ENCODE data around the gene DTX3. TPM values are rescaled to one million over a fixed set of nuclear protein-coding genes. Genes with fewer than 3 reads are reported as not detected.

DTX3 gene
- total RNA-seq, 1 experiment from 2014 or later = 11.9 TPM

GRCh38 chr12:57611827-57612710 is 7.4 kb downstream of the DTX3 start:
- Histone ChIP-seq H3K9ac (ENCODE audit: low read length) (peak overlapping the region; percentile 63; the same call in 1 of the 2 replicates), H3K4me1 (ENCODE audit: insufficient read depth, low read length) (peaks cover 9% of the 10 kb centered on the region; the same call in 1 of the 2 replicates), H3F3A (ENCODE audit: low read length, unreplicated experiment) (no peaks in the 10 kb centered on the region), H3K4me2 (ENCODE audit: low read length) (peak overlapping the region; percentile 88), H3K4me3 (ENCODE audit: low read length) (peak overlapping the region; percentile 78), H4K20me1 (ENCODE audit: low read length) (no peaks in the 10 kb centered on the region), H3K27ac (ENCODE audit: low read length) (no peak overlapping the region), H3K36me3 (ENCODE audit: low read depth, low read length) (no peaks in the 10 kb centered on the region), H3K9me2 (replicated peaks; ENCODE audit: low read length) (no peaks in the 10 kb centered on the region), H2AFZ (ENCODE audit: low read length) (peak overlapping the region; percentile 96; the same call in 1 of the 2 replicates), H3K27me3 (ENCODE audit: low read length) (no peaks in the 10 kb centered on the region), H3K9me3 (ENCODE audit: low read length) (no peaks in the 10 kb centered on the region), H3K79me2 (ENCODE audit: low read length) (no peaks in the 10 kb centered on the region)
- intact Hi-C loops (cut with micrococcal nuclease) = no loop called here
- TF ChIP-seq EZH2phosphoT487 (IDR thresholded peaks at IDR 0.05; ENCODE audit: borderline replicate concordance, low read length) (no peak), CTCF (conservative IDR thresholded peaks at IDR 0.05; ENCODE audit: low read depth, low read length) (no peak), EZH2 (IDR thresholded peaks at IDR 0.05; ENCODE audit: low read length, unreplicated experiment) (no peak)
- CTCF ChIA-PET = interaction anchor here (0.6 kb wide), 1 partner anchor 122 kb away, joined by 3 read pairs; no protein-coding TSS in a partner anchor
- BruUV-seq (replicated peaks) = TSS peak; percentile 72
- DNase-seq (no peak), ATAC-seq (no peak)
- POLR2A ChIA-PET (ENCODE audit: unreplicated experiment) = no interaction called here

GRCh38 chr12:57612711-57613426 is 8.2 kb downstream of the DTX3 start:
- no peak for ATAC-seq
- no peaks in the 10 kb centered on the region for H4K20me1 ChIP-seq (ENCODE audit: low read length)
- H3F3A ChIP-seq (ENCODE audit: low read length, unreplicated experiment) = no peaks in the 10 kb centered on the region
- H3K9me3 ChIP-seq (ENCODE audit: low read length) = no peaks in the 10 kb centered on the region
- TF ChIP-seq CTCF (conservative IDR thresholded peaks at IDR 0.05; ENCODE audit: low read depth, low read length) (no peak), EZH2phosphoT487 (IDR thresholded peaks at IDR 0.05; ENCODE audit: borderline replicate concordance, low read length) (no peak), EZH2 (IDR thresholded peaks at IDR 0.05; ENCODE audit: low read length, unreplicated experiment) (no peak)
- no peaks in the 10 kb centered on the region for H3K27me3 ChIP-seq (ENCODE audit: low read length)
- no peaks in the 10 kb centered on the region for H3K79me2 ChIP-seq (ENCODE audit: low read length)
- H2AFZ ChIP-seq (ENCODE audit: low read length) = no peak overlapping the region
- BruUV-seq (replicated peaks) = no TSS peak
- ChIA-PET CTCF (no interaction called here), POLR2A (ENCODE audit: unreplicated experiment) (no interaction called here)
- intact Hi-C loops (cut with micrococcal nuclease) = no loop called here
- no peaks in the 10 kb centered on the region for H3K9me2 ChIP-seq (replicated peaks; ENCODE audit: low read length)
- H3K4me2 ChIP-seq (ENCODE audit: low read length) = no peak overlapping the region
- peaks cover 9% of the 10 kb centered on the region; the same call in 1 of the 2 replicates for H3K4me1 ChIP-seq (ENCODE audit: insufficient read depth, low read length)
- H3K36me3 ChIP-seq (ENCODE audit: low read depth, low read length) = no peaks in the 10 kb centered on the region
- H3K4me3 ChIP-seq (ENCODE audit: low read length) = no peak overlapping the region
- DNase-seq = no peak
- no peak overlapping the region for H3K9ac ChIP-seq (ENCODE audit: low read length)
- no peak overlapping the region for H3K27ac ChIP-seq (ENCODE audit: low read length)
